Psoas muscle (tissue), 8 donors: ENCODE data around the gene RAD51C. TPM values are rescaled to one million over a fixed set of nuclear protein-coding genes. Genes with fewer than 3 reads are reported as not detected.
"Not testable (repeated sequence)": the region's sequence is repeated elsewhere in the genome, so short reads cannot be mapped to it uniquely, and the experiment has no call there.

Source experiments
- ATAC-seq, 4 donors: fragments of 200-7000 bp; cut with Tn5 transposase; one replicate each; pipeline ENCODE4 v1.9.1; 2020; ENCODE audit warnings: moderate library complexity in 3 of 4, mild to moderate bottlenecking in 2 of 4
- DNase-seq, 2 donors: peaks; one replicate each; pipeline ENCODE4 v3.0.0-alpha.2; 2020
- H3K27ac ChIP-seq: fragments of 200-600 bp; one replicate; pipeline ENCODE4 v1.8.0; 2022
- H3K27me3 ChIP-seq, 3 donors: fragments of 200-600 bp in 1 of 3; one replicate each; pipeline versions ENCODE4 v1.6.1 to v1.8.0; 2013 to 2022; ENCODE audit warnings: low read length in 2 of 3, mild to moderate bottlenecking in 2 of 3, moderate library complexity in 1 of 3; ENCODE audit not compliant: insufficient read depth in 3 of 3
- H3K36me3 ChIP-seq, 2 donors: fragments of 200-600 bp in 1 of 2; one replicate each; pipeline versions ENCODE4 v1.6.1 to v1.8.0; 2013 to 2022; ENCODE audit warnings: low read depth in 1 of 2, mild to moderate bottlenecking in 1 of 2, moderate library complexity in 1 of 2; ENCODE audit not compliant: insufficient read depth in 1 of 2
- H3K4me1 ChIP-seq: fragments of 200-600 bp; one replicate; pipeline ENCODE4 v1.8.0; 2022
- H3K4me3 ChIP-seq: fragments of 200-600 bp; one replicate; pipeline ENCODE4 v1.8.0; 2022; ENCODE audit warnings: mild to moderate bottlenecking
- H3K9me3 ChIP-seq: fragments of 200-600 bp; one replicate; pipeline ENCODE4 v1.8.0; 2022
- WGBS, 3 donors: extraction: QIAGEN DNeasy Blood & Tissue Kit; methylation state at CpG; one replicate each; pipeline versions ENCODE4 v1.1.6 to v1.1.7; 2013; 5-methylcytosine and 5-hydroxymethylcytosine counted together
- intact Hi-C, 2 donors: fragments of 100-400 bp; cut with DNase I; formaldehyde crosslinking; loops; one replicate each; pipeline versions ENCODE4 v1.11.0 to v1.14.2; 2022
- polyA plus RNA-seq, 3 donors: library from polyadenylated mRNA; stranded (reverse); fragments of 200-250 nt; gene quantifications; one replicate each; pipeline ENCODE4 v1.2.3, GENCODE V29; 2013
- total RNA-seq, 4 donors: library from RNA; stranded (reverse); fragmentation: NEBNext Ultra II Directional in 2 of 4; extraction: Animal tissue kit (Norgen Biotek cat#: 25700) in 2 of 4; gene quantifications; one replicate each; pipeline versions ENCODE4 v1.2.1 to v1.2.4, GENCODE V29; 2021 to 2023
- TF ChIP-seq, protein P1 (sequence below): fragments of 200-600 bp; IDR thresholded peaks from one replicate; pipeline ENCODE4 v1.8.0; 2022; ENCODE audit warnings: antibody characterized with exemption
- donor health status: healthy with polysubstance abuse.
- donor health status: DM: no; HTN: no; CAD: no; lungs with moderate emphysema.
- donor health status: Bipolar disorder and iron deficiency.
- donor health status: healthy.
- donor health status: DM: yes; HTN: yes; CAD: no.
- donor health status: DM: no; HTN: no; CAD: no.
- donor health status: DM: no; HTN: no; CAD: no.
- donor health status: DM: yes; HTN: yes; CAD: no.

The RAD51C gene
- total and polyA plus RNA-seq, 7 donors, result 11.0 to 23.2 (median 16.9) TPM

DNA sequence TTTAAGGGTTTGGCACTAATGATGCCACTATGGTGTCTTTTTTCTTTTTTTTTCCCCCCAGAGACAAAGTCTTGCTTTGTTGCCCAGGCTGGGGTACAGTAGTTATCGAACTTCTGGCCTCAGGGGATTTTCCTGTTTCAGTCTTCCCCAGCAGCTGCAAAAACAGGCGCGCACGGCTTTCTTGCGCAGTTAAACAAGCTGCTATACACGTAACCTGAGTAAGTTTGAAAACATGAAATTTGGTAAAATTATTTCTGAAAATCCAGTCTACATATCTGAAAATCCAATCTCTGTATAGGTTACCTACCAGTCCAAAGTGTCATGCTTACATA lies 12.4 kb upstream of the RAD51C start:
- H3K36me3 ChIP-seq, result no peaks in the 10 kb centered on the region
- ATAC-seq, result no peak
- intact Hi-C loops, result loop anchor here in 1 of 2 donors (10.0 kb wide), 1 partner anchor 105 kb away; no protein-coding TSS in a partner anchor
- H3K9me3 ChIP-seq, result no peaks in the 10 kb centered on the region
- TF ChIP-seq, protein P1, sequence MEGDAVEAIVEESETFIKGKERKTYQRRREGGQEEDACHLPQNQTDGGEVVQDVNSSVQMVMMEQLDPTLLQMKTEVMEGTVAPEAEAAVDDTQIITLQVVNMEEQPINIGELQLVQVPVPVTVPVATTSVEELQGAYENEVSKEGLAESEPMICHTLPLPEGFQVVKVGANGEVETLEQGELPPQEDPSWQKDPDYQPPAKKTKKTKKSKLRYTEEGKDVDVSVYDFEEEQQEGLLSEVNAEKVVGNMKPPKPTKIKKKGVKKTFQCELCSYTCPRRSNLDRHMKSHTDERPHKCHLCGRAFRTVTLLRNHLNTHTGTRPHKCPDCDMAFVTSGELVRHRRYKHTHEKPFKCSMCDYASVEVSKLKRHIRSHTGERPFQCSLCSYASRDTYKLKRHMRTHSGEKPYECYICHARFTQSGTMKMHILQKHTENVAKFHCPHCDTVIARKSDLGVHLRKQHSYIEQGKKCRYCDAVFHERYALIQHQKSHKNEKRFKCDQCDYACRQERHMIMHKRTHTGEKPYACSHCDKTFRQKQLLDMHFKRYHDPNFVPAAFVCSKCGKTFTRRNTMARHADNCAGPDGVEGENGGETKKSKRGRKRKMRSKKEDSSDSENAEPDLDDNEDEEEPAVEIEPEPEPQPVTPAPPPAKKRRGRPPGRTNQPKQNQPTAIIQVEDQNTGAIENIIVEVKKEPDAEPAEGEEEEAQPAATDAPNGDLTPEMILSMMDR, result no peak
- no peak for DNase-seq
- no peaks in the 10 kb centered on the region for H3K4me1 ChIP-seq
- H3K4me3 ChIP-seq, result no peak overlapping the region
- peaks cover 0 to 21% (median 0%) of the 10 kb centered on the region in 3 donors for H3K27me3 ChIP-seq
- WGBS, 3 donors, result 42 to 51% (median 46%) methylated on average over 6 of the region's 6 CpGs
- no peak overlapping the region for H3K27ac ChIP-seq

- Histone ChIP-seq H3K27me3 (no peaks in the 10 kb centered on the region), H3K9me3 (no peaks in the 10 kb centered on the region), H3K4me3 (no peak overlapping the region), H3K4me1 (no peaks in the 10 kb centered on the region), H3K27ac (no peak overlapping the region), H3K36me3 (no peaks in the 10 kb centered on the region)
- ATAC-seq, result no peak
- DNase-seq, result no peak
- TF ChIP-seq, protein P1, result no peak
- 82 to 89% (median 87%) methylated on average over 10 of the region's 10 CpGs for WGBS, 3 donors
- intact Hi-C loops, result loop anchor here in 1 of 2 donors (10.0 kb wide), 1 partner anchor 109 kb away; no protein-coding TSS in a partner anchor
Measured at GRCh38 chr17:58684003-58684402, 8.4 kb upstream of the RAD51C start.

- H3K9me3 ChIP-seq, H3K27me3 ChIP-seq, H3K27ac ChIP-seq, ATAC-seq, H3K36me3 ChIP-seq, H3K4me1 ChIP-seq, H3K4me3 ChIP-seq, DNase-seq: not testable (repeated sequence)
- intact Hi-C loops, result loop anchor here in 1 of 2 donors (10.0 kb wide), 1 partner anchor 110 kb away; no protein-coding TSS in a partner anchor
- 87 to 89% (median 88%) methylated on average over 6 of the region's 6 CpGs for WGBS, 3 donors
Measured at GRCh38 chr17:58684462-58684861, 7.9 kb upstream of the RAD51C start.

- H3K36me3 ChIP-seq, result no peaks in the 10 kb centered on the region
- intact Hi-C loops, result loop anchor here in 1 of 2 donors (10.0 kb wide), 1 partner anchor 112 kb away; no protein-coding TSS in a partner anchor
- H3K27ac ChIP-seq, result no peak overlapping the region
- WGBS, 3 donors, result 68 to 81% (median 77%) methylated on average over 4 of the region's 4 CpGs
- ATAC-seq, result no peak
- H3K27me3 ChIP-seq, result no peaks in the 10 kb centered on the region
- TF ChIP-seq, protein P1, result no peak
- DNase-seq, result no peak
- no peaks in the 10 kb centered on the region for H3K4me1 ChIP-seq
- no peak overlapping the region for H3K4me3 ChIP-seq
- H3K9me3 ChIP-seq, result no peaks in the 10 kb centered on the region
Measured at GRCh38 chr17:58686980-58687379, 5.4 kb upstream of the RAD51C start.

- intact Hi-C loops, result loop anchor here in 1 of 2 donors (10.0 kb wide), 1 partner anchor 114 kb away; no protein-coding TSS in a partner anchor
- ATAC-seq, result no peak
Measured at GRCh38 chr17:58688521-58688920, 3.9 kb upstream of the RAD51C start.

GRCh38 chr17:58690033-58690432 lies 2.4 kb upstream of the RAD51C start:
- not testable (repeated sequence) for DNase-seq, H3K4me3 ChIP-seq, ATAC-seq, H3K9me3 ChIP-seq, H3K27ac ChIP-seq, H3K27me3 ChIP-seq, H3K36me3 ChIP-seq
- WGBS, 3 donors, result 94 to 95% (median 95%) methylated on average over 7 of the region's 7 CpGs
- peaks cover 12% of the 10 kb centered on the region for H3K4me1 ChIP-seq
- intact Hi-C loops, result loop anchor here (5.0 to 10.0 kb wide), 2 partner anchors 165 to 173 kb away; no protein-coding TSS in a partner anchor

More at GRCh38 chr17:58688521-58688920, 3.9 kb upstream of the RAD51C start:
- Histone ChIP-seq H3K27ac (no peak overlapping the region), H3K4me1 (peaks cover 7% of the 10 kb centered on the region), H3K27me3 (no peaks in the 10 kb centered on the region), H3K9me3 (no peaks in the 10 kb centered on the region), H3K4me3 (no peak overlapping the region), H3K36me3 (no peaks in the 10 kb centered on the region)
- TF ChIP-seq, protein P1, result no peak
- 80 to 87% (median 83%) methylated on average over 2 of the region's 2 CpGs for WGBS, 3 donors
- DNase-seq, result no peak
